ENCODE results near the gene HPD.

DNA sequence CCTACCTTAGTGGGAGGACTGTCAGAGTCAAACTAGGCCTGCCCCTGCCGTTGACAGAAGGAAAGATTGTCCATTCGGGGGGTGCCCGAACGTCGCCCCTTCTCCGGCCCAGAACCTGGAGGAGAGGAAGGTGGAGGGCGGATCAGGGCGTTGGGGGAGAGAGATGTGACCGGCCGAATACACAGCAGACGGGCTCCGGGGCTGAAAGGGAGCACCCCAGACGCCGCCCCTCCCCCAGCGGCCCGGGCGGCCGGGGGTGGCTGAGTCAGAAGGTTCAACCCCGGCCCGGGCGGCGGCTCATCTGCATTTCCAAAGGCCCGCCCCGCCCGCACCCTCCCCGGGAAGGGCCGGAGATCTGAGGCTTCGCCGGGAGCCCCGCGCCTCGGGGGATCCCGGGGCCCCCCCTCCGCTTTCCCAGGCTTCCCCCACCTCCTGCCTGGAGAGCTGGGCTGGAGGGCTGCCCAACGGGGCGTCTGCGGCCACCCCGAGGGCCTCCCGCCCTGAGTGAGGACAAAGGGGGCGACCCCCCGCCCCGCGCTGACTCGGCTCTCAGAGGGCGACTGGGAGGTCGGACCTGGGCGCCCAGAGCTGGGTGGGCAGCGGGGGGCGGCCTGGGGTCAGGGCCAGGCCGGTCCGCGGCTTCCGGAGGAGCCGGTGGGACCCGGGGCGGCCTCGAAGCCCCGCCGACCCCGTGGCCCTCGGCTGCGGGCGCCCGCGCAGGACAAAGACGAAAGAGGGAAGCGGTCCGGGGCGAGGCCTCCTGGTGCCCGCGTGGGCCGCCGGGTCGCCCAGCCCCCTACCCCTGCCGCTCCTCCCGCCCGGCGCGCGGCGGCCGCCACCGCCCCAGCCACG is 58.6 kb downstream of the HPD start:
- TF ChIP-seq EP300 (IDR thresholded peaks at IDR 0.05) (no peak), POLR2A (IDR thresholded peaks at IDR 0.05) (peak; percentile 75 to 86), POLR2AphosphoS5 (IDR thresholded peaks at IDR 0.05) (peak; percentile 71 to 91 (median 81))
- TF ChIP-seq, protein P1, sequence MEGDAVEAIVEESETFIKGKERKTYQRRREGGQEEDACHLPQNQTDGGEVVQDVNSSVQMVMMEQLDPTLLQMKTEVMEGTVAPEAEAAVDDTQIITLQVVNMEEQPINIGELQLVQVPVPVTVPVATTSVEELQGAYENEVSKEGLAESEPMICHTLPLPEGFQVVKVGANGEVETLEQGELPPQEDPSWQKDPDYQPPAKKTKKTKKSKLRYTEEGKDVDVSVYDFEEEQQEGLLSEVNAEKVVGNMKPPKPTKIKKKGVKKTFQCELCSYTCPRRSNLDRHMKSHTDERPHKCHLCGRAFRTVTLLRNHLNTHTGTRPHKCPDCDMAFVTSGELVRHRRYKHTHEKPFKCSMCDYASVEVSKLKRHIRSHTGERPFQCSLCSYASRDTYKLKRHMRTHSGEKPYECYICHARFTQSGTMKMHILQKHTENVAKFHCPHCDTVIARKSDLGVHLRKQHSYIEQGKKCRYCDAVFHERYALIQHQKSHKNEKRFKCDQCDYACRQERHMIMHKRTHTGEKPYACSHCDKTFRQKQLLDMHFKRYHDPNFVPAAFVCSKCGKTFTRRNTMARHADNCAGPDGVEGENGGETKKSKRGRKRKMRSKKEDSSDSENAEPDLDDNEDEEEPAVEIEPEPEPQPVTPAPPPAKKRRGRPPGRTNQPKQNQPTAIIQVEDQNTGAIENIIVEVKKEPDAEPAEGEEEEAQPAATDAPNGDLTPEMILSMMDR (IDR thresholded peaks at IDR 0.05) = no peak
